OCI-M2 (cell line): ENCODE data around the gene PROX1.

Source experiments
- DNase-seq: peaks from one replicate; lab custom pipeline; 2025; ENCODE audit not compliant: unreplicated experiment; lab: John Stamatoyannopoulos, UW

The PROX1 gene

GRCh38 chr1:214018386-214019268 lies 30.9 kb downstream of the PROX1 start:
- DNase-seq: no peak

- no peak for DNase-seq
Measured at GRCh38 chr1:214019499-214019898, 31.7 kb downstream of the PROX1 start.

GRCh38 chr1:214021321-214021720 lies 33.5 kb downstream of the PROX1 start:
- DNase-seq: no peak

GRCh38 chr1:214022229-214022791 lies 34.5 kb downstream of the PROX1 start:
- no peak for DNase-seq

GRCh38 chr1:214022810-214023425 lies 35.1 kb downstream of the PROX1 start:
- DNase-seq: no peak

- no peak for DNase-seq
Measured at GRCh38 chr1:214026985-214027384, 39.2 kb downstream of the PROX1 start.

GRCh38 chr1:214027498-214027897 lies 39.7 kb downstream of the PROX1 start:
- DNase-seq: no peak

- no peak for DNase-seq
Measured at GRCh38 chr1:214028095-214028494, 40.3 kb downstream of the PROX1 start.

GRCh38 chr1:214028649-214029406 lies 41.1 kb downstream of the PROX1 start:
- no peak for DNase-seq

- DNase-seq: no peak
Measured at GRCh38 chr1:214029796-214030195, 42.0 kb downstream of the PROX1 start.

- DNase-seq: no peak
Measured at GRCh38 chr1:214031267-214031650, 43.5 kb downstream of the PROX1 start.

GRCh38 chr1:214037468-214037867 lies 49.7 kb downstream of the PROX1 start:
- DNase-seq: no peak

GRCh38 chr1:214039394-214040018 lies 51.7 kb downstream of the PROX1 start:
- no peak for DNase-seq

- DNase-seq: no peak
Measured at GRCh38 chr1:214043167-214043566, 55.4 kb downstream of the PROX1 start.

- no peak for DNase-seq
Measured at GRCh38 chr1:214044438-214045214, 56.9 kb downstream of the PROX1 start.

- DNase-seq: no peak
Measured at GRCh38 chr1:214050513-214051401, 63.0 kb downstream of the PROX1 start.

GRCh38 chr1:214051786-214052185 lies 64.0 kb downstream of the PROX1 start:
- no peak for DNase-seq

GRCh38 chr1:214058076-214058475 lies 70.3 kb downstream of the PROX1 start:
- DNase-seq: no peak

- no peak for DNase-seq
Measured at GRCh38 chr1:214066190-214066589, 78.4 kb downstream of the PROX1 start.
